GM19395 (cell line): Measurements from ENCODE around the gene HORMAD2.
"Not testable (repeated sequence)": the region's sequence is repeated elsewhere in the genome, so short reads cannot be mapped to it uniquely, and the experiment has no call there.

ENCODE experiments used
- ATAC-seq: cut with Tn5 transposase; IDR thresholded peaks from one replicate; pipeline ENCODE4 v1.9.1; 2021; ENCODE audit warnings: mild to moderate bottlenecking, moderate library complexity; ENCODE audit not compliant: unreplicated experiment

Gene HORMAD2

DNA sequence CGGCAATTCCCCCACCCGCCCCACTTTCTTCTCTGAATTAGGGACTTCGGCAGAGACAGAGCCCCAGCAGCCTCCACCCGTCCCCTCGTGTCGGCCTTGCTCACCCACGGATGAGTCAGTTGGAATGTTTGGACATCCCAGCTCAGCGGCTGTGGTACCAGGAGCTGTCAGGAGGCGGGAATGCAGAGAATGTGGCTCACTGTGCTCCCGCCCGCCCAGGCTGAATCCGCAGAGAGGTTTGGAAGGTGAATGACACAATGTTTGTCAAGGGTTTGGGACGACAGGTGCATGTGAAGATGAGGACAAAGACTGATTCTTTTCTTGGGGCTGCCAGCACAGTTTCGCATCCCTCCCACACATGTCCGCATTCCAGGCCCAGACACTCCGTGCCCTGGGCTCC is 126.7 kb downstream of the HORMAD2 start:
- no peak for ATAC-seq

DNA sequence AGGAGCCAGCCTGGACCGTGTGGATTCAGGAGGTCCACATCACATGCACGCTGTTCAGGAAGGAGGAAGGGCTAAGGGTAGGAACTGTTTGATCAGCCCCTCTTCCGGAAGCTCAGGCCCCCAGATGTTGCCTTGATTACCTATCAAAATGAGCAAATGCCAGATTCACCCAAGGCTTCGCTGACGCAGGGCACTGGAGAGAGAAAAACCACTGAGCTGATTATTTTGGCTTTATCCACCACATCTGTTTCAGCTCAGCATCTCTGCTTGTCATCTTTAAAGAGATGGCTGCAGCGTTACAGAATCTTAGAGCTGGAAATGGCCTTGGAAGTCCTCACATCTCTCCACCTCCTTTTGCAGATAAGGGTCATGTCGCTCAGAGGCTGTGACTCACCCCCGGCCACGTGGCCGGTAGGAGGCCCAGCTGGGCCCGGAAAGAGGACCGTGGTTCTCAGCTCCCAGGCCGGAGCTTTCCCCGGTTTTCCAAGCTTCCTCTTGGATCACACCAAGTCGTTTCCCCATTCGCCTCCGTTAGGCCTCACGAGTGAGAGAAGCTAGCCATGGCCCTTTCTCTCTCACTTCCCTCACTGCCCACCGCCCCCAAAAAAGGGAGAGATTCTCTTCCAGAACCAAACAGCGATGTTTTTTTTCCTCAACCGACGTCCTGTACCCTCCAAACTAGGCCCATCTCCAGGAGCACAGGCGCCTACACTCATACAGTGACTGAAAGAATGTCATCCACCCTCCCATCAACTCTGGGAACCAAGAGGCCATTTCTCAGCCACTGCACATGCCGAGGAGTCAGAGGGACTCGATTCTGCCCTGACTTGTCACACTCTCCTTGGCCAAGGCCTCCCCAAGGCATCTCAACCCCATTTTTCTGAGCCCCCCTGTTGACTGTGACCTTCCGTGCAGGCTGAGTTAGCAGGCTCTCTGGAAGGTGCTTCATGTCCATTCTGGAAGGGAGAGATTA is 128.7 kb downstream of the HORMAD2 start:
- no peak for ATAC-seq

DNA sequence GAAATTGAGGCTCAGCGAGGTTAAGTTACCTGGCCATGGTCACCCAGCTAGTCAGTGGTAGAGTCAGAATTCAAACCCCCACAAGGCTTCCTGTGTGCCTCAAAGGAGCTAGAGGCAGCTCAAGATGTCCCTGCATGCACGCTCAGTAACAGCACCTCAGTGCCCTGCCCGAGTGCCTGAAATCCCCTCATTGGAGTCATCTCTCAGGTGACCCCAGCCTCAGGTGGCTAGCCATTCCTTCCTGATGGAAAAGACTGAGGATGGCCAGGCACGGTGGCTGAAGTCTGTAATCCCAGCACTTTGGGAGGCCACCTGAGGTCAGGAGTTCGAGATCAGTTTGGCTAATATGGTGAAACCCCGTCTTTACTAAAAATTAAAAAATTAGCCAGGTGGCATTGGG is 129.4 kb downstream of the HORMAD2 start:
- no peak for ATAC-seq

DNA sequence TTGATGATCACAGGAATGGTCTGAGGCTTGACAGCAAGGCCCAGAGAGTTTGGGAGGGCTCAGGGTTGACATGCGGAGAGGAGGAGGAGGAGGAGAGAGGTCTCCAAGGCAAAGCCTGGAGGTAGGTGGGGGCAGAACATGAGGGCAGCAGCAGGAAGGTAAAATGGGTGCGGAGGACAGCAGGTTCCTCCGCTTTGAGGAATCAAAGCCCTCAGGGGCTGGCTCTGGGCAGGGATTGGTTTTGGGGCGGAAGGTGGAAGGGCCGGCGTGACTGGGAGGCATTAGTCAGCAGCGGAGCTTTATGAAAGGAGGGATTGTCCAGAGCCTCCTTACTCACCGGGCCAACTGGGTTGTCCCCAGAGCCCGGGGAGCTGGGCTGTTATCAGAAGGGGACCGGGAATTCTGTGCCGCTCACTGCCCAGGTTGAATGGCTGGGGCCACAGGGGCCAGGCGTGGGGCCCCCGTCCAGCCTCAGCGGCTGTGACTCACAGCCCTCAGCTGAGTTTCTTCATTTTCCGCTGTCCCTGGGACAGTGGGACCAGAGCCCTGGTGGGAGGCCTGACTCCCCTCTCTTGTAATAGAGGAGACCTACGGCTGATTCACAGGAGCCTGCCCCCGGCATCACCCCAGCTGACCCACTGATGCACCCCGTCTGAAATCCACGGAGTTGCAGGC is 130.1 kb downstream of the HORMAD2 start:
- ATAC-seq, result no peak

DNA sequence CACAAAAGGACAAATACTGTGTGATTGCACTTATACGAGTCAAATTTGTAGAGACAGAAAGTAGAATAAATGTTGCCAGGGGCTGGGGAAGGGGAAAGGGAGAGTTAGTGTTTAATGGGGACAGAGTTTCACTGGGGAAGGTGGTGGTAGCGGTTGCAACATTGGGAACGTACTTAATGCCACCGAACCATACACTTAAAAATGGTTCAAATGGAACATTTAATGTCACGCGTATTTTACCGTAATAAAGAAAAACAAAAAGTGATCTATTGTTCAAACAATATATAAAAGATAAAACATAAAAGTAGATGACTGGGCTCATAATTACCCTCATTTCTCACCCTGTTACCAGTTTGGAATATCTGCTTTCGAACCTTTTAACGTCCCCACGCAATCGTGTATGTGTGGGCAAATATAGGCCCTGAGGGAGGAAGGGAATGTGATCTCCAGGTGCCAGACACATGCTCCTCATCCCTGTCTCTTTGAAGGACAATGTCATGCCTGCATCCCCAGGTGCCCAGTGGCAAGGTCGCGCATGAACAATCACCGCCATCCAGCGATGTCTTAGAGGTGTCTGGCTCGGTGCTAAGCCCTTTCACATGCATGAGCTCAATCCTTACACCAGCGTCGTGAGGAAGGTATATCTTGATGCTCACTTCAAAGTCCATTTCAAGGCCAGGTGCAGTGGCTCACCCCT is 131.0 kb downstream of the HORMAD2 start:
- ATAC-seq, result no peak

- no peak for ATAC-seq
These were observed 132.2 kb downstream of the HORMAD2 start for GRCh38 chr22:30212363-30212995.

DNA sequence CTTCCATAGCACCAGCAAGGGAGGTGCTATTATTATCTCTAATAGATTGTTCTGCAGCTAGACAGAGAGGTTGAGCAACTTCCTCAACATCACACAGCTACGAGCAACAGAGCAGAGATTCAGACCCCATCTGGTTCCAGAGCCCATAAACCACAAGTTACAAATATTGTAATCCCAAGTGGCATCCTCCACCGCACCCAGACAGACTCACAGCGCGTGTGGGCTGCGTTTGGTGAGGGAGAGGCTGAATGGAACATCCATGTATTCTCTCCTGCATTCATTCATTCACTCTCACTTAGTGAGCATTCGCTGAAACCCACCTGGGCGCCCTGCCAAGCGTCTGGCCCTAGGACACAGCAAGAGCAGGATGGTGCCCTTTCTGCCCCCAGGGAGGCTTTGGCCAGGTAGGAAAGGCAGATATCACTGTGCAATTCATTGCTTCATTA is 132.8 kb downstream of the HORMAD2 start:
- no peak for ATAC-seq

- no peak for ATAC-seq
These were observed 134.6 kb downstream of the HORMAD2 start for GRCh38 chr22:30214703-30215407.

- not testable (repeated sequence) for ATAC-seq
These were observed 136.0 kb downstream of the HORMAD2 start for GRCh38 chr22:30216272-30216671.

- no peak for ATAC-seq
These were observed 136.4 kb downstream of the HORMAD2 start for GRCh38 chr22:30216710-30217109.

DNA sequence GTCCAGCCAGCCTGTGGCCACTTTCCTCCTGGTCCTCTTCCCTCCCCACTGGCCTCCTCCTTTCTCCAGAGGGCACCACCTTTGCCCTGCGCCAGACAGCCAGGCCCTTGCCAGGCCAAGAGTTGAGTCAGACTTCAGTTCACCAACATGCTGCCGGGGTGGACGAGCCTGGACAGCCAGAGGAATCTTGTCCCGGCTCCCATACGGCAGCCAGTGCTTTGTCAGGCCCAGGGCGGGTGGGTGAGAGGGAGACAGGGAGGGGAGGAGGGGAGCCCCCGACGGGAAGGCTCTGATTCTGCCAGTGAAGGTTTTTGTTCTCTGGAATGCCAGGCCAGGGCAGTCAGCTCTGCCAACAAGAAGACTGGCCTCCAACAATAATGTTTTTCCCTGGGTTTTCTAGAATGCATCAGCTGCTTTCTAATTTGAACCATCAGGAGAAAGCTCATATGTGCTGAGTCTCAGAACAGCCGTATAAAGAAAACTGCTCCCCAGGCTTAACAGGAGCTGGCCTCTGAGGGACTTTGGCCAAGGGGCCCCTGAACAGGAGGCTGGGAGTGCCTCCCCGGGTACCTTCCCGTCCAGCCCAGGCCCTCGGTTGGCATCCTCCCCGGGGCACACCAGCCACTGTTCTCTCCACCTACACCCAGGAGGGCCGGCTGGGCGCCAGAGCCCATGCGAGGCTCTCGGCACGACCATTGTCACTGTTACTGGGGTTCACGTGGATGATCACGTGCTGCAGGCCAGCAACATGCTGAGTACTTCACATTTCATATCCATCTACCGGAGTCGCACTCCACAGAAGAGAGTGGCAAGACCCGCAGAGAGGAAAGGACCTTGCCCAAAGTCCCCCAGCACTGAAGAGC is 137.7 kb downstream of the HORMAD2 start:
- no peak for ATAC-seq

- ATAC-seq, result no peak
These were observed 138.9 kb downstream of the HORMAD2 start for GRCh38 chr22:30219049-30219654.

GRCh38 chr22:30219668-30220278 is 139.5 kb downstream of the HORMAD2 start:
- no peak for ATAC-seq

- no peak for ATAC-seq
These were observed 140.2 kb downstream of the HORMAD2 start for GRCh38 chr22:30220338-30221012.

- ATAC-seq, result no peak
These were observed 141.1 kb downstream of the HORMAD2 start for GRCh38 chr22:30221121-30221992.

- ATAC-seq, result no peak
These were observed 142.1 kb downstream of the HORMAD2 start for GRCh38 chr22:30222321-30222720.

DNA sequence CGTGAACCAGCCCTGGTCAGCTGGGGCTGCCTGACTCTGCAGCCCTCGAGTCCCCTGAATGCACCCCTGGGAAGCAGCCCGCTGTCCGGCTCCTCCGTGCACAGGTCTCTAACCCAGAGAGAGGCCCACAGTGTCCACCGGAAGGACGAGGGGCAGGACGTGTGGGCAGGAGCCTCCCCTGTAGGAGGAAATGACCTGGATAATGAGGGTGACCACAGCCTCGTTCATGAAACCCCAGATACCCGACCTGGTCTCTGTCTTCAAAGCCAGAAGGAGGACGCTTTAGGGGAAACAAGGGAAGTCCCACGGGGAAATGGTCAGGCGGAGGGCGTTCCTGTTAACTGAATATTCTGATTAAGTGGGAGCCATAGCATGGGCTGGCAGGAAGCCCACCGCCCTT is 143.0 kb downstream of the HORMAD2 start:
- ATAC-seq, result no peak
